ENCODE data around the gene TSPAN16. TPM values are rescaled to one million over a fixed set of nuclear protein-coding genes. Genes with fewer than 3 reads are reported as not detected.

TSPAN16 gene
- total RNA-seq, 1 donor from 2014 or later = not detected

DNA sequence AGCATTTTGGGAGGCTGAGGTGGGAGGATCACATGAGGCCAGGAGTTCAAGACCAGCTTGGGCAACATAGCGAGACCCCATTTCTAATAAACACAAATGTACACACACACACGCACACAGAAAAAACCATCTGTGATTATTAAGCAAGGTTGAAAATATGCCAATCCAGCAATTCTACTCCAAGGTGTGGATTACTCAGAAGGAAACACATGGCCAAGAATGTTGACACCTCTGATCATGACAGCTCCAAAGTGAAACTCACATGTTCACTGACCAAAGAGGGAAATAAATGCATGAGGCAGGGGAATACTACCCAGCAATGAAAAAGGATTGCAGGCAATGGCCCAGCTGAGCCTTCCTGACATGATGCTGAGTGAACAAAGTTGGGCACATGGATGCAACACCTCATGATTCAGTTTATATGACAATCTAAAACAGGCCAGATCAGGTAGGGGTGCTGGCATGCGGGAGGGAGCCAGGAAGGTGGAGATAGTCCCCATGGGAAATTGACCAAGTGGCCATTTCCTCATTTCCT is 38.0 kb upstream of the TSPAN16 start:
- Histone ChIP-seq H3K27me3 (ENCODE audit: low read depth) (no peaks in the 10 kb centered on the region), H3K4me1 (peaks cover 57% of the 10 kb centered on the region), H3K36me3 (no peaks in the 10 kb centered on the region), H3K9me3 (replicated peaks) (no peaks in the 10 kb centered on the region), H3K4me3 (no peak overlapping the region), H3K27ac (replicated peaks) (peak overlapping the region; percentile 86)
- TF ChIP-seq, protein P1, sequence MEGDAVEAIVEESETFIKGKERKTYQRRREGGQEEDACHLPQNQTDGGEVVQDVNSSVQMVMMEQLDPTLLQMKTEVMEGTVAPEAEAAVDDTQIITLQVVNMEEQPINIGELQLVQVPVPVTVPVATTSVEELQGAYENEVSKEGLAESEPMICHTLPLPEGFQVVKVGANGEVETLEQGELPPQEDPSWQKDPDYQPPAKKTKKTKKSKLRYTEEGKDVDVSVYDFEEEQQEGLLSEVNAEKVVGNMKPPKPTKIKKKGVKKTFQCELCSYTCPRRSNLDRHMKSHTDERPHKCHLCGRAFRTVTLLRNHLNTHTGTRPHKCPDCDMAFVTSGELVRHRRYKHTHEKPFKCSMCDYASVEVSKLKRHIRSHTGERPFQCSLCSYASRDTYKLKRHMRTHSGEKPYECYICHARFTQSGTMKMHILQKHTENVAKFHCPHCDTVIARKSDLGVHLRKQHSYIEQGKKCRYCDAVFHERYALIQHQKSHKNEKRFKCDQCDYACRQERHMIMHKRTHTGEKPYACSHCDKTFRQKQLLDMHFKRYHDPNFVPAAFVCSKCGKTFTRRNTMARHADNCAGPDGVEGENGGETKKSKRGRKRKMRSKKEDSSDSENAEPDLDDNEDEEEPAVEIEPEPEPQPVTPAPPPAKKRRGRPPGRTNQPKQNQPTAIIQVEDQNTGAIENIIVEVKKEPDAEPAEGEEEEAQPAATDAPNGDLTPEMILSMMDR (IDR thresholded peaks at IDR 0.05; ENCODE audit: borderline replicate concordance) = no peak
- intact Hi-C loops (cut with micrococcal nuclease) = no loop called here
- DNase-seq = no peak

DNA sequence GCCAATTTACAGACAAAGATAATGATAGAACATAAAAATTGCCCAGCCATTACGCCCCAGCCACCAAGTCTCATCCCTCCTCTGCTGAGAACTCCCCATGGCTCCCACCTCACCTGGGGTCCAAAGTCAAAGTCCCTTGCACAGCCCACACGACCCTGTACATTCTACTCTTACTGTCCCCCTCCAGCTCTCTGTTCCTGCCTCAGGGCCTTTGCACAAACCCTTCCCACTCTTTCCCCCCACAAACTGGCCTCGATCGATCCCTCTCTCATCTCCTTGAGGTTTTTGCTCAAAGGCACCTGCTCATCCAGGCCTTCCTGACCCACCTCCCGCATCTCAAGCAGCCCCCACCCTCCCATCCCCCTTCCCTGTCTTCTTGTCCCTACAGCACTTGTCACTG is 35.0 kb upstream of the TSPAN16 start:
- DNase-seq = no peak
- Histone ChIP-seq H3K4me3 (peak overlapping the region; percentile 90), H3K27me3 (ENCODE audit: low read depth) (no peaks in the 10 kb centered on the region), H3K4me1 (peaks cover 55% of the 10 kb centered on the region), H3K9me3 (replicated peaks) (no peaks in the 10 kb centered on the region), H3K36me3 (no peaks in the 10 kb centered on the region), H3K27ac (replicated peaks) (peak overlapping the region; percentile 96)
- intact Hi-C loops (cut with micrococcal nuclease) = no loop called here
- TF ChIP-seq, protein P1 (IDR thresholded peaks at IDR 0.05; ENCODE audit: borderline replicate concordance) = no peak

DNA sequence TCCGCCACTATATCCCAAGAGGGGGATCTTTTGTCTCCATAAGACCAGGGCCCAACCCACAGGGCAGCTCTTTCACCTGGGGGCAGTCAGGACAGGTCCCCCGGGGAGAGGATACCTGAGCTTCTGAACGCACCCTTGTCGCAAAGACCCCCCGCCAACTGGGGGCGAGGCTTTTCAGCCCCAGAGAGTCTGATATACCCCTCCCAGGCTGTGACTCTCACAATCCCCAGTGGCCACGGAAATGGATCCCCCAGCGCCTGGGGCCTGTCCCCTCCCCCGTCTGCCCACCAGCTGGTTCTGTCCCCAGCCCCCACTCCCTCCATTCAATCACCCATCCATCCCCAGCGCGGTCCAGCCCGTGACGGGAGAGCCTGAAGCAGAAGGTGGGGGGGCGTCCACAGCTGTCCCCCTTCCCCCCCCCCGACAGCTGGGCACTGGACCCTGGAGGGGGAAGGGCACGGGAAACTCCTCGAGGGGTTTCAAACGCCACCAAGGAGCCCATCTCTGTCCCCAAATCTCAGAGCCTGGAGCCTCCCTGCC is 34.5 kb upstream of the TSPAN16 start:
- Histone ChIP-seq H3K9me3 (replicated peaks) (no peaks in the 10 kb centered on the region), H3K36me3 (no peaks in the 10 kb centered on the region), H3K4me1 (peaks cover 50% of the 10 kb centered on the region), H3K4me3 (peak overlapping the region; percentile 90), H3K27me3 (ENCODE audit: low read depth) (no peaks in the 10 kb centered on the region), H3K27ac (replicated peaks) (peak overlapping the region; percentile 96)
- no peak for DNase-seq
- TF ChIP-seq, protein P1 (IDR thresholded peaks at IDR 0.05; ENCODE audit: borderline replicate concordance) = no peak
- intact Hi-C loops (cut with micrococcal nuclease) = no loop called here

DNA sequence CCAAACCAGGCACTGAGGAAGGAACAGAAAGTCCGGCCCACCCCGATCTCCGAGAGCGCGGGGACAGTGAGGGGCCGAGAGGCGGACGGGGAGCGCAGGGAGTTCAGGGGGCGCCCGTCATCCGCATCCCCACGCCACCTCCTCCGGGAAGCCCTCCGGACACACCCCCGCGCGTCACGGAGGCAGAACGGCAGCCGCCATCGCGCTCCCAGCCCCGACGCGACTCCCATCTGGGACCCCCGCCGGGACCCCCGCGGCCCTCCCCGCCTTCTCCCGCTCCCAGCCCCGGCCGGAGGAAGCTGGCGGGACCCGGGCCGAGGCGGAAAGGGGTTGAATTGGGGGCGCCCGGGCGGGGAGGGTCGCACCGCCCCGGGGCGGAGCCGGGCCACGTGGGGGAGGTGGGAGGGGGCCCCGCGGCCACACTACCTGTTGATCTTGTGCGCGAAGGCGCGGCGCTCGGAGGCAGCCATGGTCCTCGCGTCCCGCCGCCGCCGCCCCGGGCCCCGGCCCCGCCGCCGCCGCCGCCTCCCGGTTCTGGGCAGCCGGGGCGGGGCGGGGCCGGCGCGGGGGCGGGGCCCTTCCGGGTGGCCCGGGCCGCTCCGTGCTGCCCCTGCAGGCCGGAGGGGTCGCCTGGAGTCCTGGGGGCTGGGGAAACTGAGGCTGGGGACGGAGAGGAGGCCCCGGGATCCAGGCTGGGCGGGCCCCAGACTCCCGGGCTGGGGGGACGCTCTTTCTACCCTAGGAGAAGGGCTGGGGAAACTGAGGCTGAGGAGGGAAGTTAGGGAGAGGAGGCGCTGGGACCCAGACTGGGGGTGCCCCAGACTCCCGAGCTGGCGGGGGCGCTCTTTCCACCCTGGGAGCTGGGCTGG is 33.8 kb upstream of the TSPAN16 start, which contains the start of gene DOCK6:
Gene DOCK6, minus strand, starts transcription at position 554 of the 869 bp plus-strand sequence. Its CDS starts 84 bp downstream, at position 470.
- H3K9me3 ChIP-seq (replicated peaks) = no peaks in the 10 kb centered on the region
- peak within 1 kb of the TSS; percentile 90 for H3K4me3 ChIP-seq
- no peaks in the 10 kb centered on the region for H3K36me3 ChIP-seq
- peaks cover 47% of the 10 kb centered on the region for H3K4me1 ChIP-seq
- TF ChIP-seq, protein P1 (IDR thresholded peaks at IDR 0.05; ENCODE audit: borderline replicate concordance) = peak; percentile 60
- H3K27me3 ChIP-seq (ENCODE audit: low read depth) = no peaks in the 10 kb centered on the region
- peak within 1 kb of the TSS; percentile 96 for H3K27ac ChIP-seq (replicated peaks)
- peak; percentile 49 for DNase-seq
- intact Hi-C loops (cut with micrococcal nuclease) = no loop called here

DNA sequence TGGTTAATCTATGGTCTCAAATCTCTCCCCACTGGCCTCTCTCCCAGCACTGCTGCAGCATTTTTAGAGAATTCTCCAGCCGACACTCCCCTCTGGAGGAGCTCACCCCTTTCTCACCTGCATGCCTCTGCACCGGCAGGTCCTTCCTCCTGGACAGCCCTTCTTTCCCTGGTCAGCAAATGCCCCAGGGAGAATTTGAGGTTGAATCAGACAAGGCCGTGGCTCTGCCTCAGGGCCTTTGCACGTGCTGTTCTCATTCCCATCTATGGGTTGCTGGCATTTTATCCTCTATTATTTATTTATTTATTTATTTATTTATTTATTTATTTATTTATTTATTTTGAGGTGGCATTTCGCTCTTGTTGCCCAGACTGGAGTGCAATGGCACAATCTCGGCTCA is 32.2 kb upstream of the TSPAN16 start:
- no peaks in the 10 kb centered on the region for H3K27me3 ChIP-seq (ENCODE audit: low read depth)
- peaks cover 58% of the 10 kb centered on the region for H3K4me1 ChIP-seq
- TF ChIP-seq, protein P1 (IDR thresholded peaks at IDR 0.05; ENCODE audit: borderline replicate concordance) = no peak
- no peak overlapping the region for H3K4me3 ChIP-seq
- H3K27ac ChIP-seq (replicated peaks) = peak overlapping the region; percentile 96
- intact Hi-C loops (cut with micrococcal nuclease) = no loop called here
- H3K36me3 ChIP-seq = no peaks in the 10 kb centered on the region
- no peak for DNase-seq
- H3K9me3 ChIP-seq (replicated peaks) = no peaks in the 10 kb centered on the region
